ENCODE data around the gene FANCL.
A peak's percentile ranks its signal among the peaks of the same experiment; 100 is the strongest.
"Not testable (repeated sequence)": the region's sequence is repeated elsewhere in the genome, so short reads cannot be mapped to it uniquely, and the experiment has no call there.

FANCL gene

DNA sequence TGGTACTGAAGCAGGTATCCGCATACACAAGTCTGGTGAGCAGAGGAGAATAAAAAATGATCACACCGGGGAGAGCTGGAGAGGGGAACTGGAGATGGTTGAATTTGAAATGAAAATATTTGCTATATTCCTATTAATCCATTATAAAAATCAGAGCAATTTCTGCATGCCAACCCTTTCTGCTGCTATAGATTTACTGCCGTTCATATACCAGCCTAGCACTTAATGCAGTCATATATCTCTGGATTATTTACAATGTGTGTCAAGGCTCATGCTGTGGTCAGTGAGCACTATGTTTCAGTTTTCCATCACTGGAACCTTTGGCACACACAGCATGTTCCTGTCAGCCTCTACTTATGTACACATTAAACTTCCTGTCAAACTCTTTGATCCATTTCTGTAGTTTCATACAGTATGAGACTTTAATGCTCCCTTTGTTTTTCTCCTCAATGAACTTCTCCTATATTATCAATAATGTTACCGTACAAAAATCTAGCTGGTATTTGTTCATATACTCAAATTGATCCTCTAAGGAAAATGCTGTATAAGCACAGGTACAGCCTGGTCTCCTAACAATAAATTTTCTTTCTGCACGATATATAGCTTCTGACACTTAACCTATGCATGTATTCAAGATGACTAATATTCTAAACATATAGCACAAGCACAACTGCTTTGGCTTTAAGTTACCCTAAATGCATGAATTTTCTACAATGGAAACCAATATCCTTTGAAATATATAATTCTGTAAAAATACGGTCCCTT, 36.7 kb downstream of the FANCL start:
- DNase-seq, result peak in 1 of 2 experiments; percentile 12

DNA sequence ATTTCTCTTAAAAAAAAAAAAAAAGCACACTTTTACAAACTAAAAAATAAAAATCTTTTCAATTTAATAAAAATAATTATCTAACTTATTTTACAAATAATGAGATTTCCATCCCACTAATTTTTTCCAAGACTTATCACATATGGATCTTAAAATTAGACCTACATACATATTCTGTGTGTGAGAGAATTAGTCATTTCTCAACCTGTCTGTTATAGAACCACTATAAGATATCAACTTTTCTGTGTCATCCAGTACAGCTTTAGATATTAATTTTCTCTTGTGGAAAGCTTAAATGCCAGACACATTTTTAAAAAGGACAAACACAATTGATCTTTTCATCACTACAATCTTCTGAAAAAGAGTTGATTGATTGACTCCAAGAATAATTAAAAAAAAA, 38.1 kb downstream of the FANCL start:
- DNase-seq, result no peak

DNA sequence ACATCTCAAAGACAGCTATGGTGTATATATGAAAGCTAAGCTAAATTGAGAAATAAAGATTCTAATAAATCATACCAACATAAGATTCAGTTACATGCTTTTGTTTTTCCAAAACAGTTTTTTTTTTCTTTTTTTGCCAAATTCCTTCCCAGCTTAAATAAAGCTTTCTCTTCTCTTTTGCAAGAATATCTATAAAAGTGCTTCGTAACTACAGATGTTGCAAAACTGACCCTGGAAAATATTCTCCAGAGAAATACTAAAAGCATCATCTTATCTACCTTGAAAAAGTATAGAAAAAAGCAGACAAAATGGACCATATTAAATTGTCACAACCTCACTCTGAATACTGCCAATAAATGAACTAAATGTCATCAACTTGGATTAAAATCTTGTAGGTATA, 38.7 kb downstream of the FANCL start:
- DNase-seq, result no peak

DNA sequence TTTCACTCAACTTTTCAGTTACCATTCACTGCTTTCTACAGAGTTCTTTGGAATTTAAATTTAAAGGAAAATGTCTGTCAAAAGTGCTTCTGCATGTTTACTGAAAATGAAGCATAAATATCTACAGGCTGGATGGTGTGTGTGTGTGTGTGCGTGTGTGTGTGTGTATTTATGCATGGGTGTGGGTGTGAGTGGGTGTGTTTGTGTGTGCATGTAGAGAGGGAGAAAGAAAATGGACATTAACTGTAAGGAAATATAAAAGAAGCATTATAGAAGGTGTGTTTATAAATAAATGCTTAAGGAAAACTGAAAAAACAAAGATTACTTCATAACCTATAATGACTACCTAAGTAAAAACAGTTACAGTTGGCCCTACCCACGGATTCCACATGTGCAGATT, 43.2 kb downstream of the FANCL start:
- no peak for DNase-seq

DNA sequence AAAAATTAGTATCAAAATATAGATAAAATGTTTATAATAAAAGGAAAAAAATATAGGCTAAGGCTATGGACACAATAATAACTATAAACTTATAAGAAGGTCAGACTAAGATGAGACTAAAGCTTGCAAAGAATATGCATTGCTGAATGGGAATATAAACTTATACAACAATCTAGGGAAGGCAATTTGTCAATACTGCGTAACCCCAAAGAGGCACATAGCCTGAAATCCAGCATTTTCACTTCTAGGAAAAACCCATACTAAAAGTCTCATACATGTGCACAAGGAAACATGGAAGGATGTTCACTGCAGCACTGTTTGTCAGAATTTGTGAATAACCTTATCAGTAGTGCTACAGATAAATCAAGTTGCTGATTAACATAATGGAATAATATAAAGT, 45.5 kb downstream of the FANCL start:
- no peak for DNase-seq

DNA sequence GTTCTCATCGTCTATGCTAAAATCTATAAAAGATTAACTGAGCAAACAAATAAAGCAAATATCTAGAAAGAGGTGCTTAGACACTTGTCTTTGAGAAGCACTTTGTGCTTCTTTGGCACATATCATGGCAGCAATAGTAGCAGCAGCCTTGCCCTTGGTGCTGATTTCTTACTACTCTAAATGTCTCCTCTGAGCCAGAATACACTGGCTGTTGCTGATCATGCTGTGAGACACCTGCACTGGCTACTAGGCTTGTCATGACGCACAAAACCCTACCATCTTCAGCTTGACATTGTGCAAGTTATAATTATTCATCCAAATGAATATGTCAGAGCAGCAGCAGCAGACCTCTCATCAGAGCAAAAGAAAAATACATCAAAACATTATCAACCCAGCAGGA, 46.7 kb downstream of the FANCL start:
- peak; percentile 69 to 86 for DNase-seq

DNA sequence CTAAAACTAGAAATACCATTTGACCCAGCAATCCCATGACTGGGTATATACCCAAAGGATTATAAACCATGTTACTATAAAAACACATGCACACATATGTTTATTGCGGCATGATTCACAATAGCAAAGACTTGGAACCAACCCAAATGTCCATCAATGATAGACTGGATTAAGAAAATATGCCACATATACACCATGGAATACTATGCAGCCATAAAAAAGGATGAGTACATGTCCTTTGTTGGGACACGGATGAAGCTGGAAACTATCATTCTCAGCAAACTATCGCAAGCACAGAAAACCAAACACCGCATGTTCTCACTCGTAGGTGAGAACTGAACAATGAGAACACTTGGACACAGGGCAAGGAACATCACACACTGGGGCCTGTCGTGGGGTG, 54.1 kb downstream of the FANCL start:
- DNase-seq, result not testable (repeated sequence)

DNA sequence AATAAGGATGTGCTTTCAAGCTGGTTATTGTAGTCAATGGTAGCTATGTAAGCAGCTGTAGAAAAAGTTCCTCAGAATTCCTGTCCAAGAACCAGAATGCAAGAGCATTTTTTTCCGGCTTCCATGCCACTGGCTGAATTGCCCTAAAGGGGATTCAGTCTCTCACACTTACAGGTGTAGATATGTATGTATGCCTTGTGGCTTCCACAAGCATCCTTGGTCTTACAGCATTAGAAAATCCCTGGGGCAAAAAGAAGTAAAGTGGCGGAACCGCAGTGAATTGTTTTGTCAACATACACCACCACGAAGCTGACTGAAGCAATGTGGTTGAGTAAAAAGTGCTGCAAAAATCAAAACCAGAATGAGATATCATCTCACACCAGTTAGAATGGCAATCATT, 54.6 kb downstream of the FANCL start:
- DNase-seq, result no peak

DNA sequence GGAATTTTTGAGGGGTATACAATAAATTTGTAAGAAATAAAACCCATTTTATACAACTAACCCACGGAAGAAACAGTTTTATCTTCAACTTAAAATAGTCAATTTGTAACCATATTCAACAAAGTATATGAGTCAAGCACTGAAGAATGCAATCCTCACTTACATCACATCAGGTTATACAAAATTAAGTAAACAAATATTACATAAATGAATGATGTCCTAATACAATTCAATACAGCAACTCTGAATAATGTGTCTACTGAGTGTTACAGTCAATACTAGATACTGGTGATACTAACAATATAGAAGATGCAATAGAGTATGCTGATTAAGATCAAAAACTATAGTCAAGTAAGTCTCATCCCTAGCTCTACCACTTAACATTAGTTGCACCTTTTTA, 58.6 kb downstream of the FANCL start:
- DNase-seq, result no peak

DNA sequence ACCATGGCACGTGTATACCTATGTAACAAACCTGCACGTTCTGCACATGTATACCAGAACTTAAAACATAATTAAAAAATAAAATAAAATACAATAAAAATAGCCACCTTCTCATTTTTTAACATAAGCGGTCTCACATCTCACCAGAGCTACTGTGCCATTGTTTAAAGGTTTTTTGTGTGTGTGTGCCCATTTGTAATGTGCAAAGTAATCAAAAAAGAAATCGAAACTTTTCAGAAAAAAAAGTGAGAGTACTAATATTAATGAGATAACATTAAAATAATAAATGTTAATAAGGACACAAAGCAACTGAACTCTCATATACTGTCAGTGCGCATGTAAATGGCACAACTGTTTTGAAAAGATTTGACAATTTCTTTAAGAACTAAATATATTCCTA, 60.5 kb downstream of the FANCL start:
- DNase-seq, result no peak

DNA sequence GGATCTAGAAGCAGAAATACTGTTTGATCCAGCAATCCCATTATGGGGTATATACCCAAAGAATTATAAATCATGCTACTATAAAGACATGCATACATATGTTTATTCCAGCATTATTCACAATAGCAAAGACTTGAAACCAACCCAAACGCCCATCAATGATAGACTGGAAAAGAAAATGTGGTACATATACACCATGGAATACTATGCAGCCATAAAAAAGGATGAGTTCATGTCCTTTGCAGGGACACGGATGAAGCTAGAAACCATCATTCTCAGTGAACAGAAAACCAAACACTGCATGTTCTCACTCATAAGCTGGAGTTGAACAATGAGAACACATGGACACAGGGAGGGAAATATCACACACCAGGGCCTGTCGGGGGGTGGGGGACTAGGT, 61.0 kb downstream of the FANCL start:
- DNase-seq, result not testable (repeated sequence)

DNA sequence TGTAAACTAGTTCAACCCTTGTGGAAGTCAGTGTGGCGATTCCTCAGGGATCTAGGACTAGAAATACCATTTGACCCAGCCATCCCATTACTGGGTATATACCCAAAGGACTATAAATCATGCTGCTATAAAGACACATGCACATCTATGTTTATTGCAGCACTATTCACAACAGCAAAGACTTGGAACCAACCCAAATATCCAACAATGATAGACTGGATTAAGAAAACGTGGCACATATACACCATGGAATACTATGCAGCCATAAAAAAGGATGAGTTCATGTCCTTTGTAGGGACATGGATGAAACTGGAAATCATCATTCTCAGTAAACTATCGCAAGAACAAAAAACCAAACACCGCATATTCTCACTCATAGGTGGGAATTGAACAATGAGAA, 63.9 kb downstream of the FANCL start:
- DNase-seq, result not testable (repeated sequence)

DNA sequence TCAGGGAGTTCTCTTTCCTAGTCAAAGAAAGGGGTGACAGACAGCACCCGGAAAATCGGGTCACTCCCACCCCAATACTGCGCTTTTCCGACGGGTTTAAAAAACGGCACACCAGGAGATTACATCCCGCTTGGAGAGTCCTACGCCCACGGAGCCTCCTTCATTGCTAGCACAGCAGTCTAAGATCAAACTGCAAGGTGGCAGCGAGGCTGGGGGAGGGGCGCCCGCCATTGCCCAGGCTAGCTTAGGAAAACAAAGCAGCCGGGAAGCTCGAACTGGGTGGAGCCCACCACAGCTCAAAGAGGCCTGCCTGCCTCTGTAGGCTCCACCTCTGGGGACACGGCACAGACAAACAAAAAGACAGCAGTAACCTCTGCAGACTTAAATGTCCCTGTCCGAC, 69.3 kb downstream of the FANCL start:
- not testable (repeated sequence) for DNase-seq

DNA sequence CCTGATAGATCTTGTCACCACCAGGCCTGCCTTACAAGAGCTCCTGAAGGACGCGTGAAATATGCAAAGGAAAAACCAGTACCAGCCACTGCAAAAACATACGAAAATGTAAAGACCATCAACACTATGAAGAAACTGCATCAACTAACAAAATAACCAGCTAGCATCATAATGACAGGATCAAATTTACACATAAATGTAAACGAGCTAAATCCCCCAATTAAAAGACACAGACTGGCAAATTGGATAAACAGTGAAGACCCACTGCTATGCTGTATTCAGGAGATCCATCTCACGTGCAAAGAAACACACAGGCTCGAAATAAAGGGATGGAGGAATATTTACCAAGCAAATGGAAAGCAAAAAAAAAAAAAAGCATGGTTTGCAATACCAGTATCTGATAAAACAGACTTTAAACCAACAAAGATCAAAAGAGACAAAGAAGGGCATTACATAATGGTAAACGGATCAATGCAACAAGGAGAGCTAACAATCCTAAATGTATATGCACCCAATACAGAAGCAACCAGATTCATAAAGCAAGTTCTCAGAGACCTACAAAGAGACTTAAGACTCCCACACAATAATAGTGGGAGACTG, 70.7 kb downstream of the FANCL start:
- DNase-seq, result not testable (repeated sequence)

DNA sequence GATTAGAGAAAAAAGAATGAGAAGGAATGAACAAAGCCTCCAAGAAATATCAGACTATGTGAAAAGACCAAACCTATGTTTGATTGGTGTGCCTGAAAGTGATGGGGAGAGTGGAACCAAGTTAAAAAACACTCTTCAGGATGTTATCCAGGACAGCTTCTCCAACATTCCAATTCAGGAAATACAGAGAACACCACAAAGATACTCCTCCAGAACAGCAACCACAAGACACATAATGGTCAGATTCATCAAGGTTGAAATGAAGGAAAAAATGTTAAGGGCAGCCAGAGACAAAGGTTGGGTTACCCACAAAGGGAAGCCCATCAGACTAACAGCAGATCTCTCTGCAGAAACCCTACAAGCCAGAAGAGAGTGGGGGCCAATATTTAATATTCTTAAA, 71.3 kb downstream of the FANCL start:
- DNase-seq, result not testable (repeated sequence)

DNA sequence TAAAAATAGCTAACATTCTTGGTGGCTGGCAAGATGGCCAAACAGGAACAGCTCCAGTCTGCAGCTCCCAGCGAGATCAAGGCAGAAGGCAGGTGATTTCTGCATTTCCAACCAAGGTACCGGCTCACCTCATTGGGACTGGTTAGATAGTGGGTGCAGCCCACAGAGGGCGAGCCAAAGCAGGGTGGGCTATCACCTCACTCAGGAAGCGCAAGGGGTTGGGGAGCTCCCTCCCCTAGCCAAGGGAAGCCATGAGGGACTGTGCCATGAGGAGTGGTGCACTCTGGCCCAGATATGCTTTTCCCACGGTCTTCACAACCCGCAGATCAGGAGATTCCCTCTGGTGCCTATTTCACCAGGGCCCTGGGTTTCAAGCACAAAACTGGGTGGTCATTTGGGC, 73.0 kb downstream of the FANCL start:
- not testable (repeated sequence) for DNase-seq

DNA sequence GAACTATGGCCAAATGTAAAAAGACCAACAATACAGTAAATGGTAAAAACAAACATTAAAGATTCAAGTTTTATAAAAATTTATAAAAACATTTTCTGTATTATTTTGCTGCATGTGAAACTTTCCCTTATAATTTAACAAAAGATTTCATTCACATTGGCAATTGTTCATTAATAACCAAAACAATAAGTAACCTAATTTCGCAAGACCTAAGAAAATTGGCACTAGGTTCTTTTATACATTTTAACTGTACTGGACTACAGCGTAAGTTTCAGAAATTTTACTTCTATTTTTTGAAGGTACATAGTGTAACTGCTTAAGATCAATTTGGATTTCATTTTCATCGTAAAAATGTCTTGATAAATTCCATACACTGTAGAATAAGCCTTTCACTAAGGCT, 77.2 kb downstream of the FANCL start:
- DNase-seq, result no peak

DNA sequence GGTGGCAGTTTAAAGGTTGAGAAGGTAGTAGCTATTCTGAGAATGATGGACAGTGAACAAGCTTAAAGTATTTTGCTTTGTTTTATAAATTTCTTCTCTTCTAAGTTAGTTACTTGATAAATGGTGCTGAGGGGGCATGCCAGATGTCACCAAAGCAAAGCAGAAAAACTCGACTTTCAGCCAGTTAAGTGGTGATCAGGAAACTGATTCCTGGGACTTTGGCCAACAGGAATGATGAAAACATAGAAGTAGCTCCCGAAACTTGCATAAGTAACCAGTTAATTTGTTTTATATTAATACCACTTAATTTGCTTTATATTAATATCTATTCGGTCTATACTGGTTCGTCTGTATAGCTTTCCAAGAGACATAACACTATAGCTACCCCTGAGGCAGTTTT, 82.6 kb downstream of the FANCL start:
- DNase-seq, result no peak

DNA sequence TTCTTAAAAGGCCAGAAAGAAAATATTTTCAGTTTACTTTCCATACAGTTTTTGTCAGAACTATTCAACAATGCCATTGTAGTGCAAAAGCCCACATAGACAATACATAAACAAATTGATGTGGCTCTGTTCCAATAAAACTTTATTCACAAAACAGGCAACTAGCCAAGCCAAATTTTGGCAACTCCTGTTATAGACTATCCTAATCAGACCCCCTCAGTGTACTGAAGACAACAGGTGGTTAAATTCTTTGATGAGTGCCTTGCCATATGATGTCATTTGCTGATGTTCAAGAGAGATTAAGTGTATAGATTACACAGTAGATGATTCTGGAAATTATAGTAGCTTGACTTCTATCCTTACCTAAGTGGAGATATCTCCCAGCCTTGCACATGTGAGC, 83.4 kb downstream of the FANCL start:
- DNase-seq, result no peak

DNA sequence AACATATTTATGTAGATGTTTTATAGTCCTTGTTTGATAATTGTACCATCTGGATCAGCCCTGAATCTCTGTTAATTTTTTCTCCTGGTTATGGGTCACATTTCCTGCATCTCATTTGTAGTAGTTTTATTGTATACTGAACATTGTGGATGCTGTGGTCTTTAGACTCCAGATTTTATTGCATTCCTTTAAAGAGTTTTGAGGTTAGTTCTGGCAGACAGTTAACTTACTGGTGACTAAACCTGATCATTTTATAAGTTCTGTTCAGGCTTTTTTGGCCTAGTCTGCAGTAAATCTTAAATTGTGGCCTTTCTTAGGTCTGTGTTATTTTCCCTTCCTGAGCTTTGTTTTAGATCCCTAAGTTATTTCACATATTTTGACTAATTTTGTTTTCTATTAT, 84.3 kb downstream of the FANCL start:
- no peak for DNase-seq

DNA sequence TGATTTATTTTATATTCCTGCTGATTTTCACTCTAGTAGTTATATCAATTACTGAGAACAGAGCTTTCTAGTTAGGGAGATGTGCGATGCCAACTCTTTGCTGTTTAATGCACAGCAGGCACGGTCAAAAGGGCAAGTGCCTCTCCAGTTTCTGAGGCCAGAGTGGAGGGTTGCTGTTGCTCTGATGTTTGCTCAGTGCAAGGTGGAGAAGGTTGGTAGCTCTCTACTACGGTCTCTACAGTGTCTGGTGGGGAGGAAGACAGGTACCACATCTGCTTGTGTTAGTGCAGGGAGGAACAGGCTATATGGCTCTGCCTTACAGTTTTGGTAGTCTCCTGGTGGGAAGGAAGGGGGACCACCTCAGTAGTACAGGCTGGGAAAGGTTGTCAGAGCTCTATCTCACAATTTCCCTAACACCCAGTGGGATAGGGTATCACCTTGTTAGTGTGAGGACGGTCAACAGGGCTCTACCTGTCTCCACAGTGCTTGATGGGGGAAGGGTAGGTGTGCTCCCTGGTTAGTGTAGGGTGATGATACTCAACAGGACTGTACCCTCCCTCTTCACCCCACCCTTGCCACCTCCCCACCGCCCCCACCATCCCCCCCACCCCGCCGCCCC, 85.9 kb downstream of the FANCL start:
- DNase-seq, result peak; percentile 64 to 74

DNA sequence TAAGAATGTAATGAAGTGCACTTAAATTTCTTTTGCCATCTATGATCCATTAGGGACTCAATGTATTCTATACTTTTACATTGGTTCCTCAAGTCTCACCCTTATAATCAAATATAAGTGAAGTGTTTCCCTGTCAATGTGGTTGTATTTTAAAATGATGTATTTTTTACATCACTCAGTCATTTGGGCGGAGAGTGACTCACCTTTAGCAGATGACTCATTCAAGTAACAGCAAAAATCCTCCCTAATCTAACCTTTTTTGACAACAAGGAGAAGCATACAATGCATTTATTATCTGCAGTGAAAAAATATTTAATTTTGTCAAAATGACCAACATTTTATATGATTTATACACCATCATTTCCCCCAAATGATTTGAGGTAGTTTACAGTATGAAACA, 94.4 kb downstream of the FANCL start:
- DNase-seq, result no peak

DNA sequence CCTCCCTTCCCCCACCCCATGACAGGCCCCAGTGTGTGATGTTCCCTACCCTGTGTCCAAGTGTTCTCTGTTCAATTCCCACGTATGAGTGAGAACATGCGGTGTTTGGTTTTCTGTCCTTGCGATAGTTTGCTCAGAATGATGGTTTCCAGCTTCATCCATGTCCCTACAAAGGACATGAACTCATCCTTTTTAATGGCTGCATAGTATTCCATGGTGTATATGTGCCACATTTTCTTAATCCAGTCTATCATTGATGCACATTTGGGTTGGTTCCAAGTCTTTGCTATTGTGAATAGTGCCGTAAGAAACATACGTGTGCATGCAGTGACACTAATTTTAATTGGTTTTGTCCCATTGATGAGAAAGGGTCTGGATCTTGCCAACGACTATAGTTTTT, 95.4 kb downstream of the FANCL start:
- not testable (repeated sequence) for DNase-seq

DNA sequence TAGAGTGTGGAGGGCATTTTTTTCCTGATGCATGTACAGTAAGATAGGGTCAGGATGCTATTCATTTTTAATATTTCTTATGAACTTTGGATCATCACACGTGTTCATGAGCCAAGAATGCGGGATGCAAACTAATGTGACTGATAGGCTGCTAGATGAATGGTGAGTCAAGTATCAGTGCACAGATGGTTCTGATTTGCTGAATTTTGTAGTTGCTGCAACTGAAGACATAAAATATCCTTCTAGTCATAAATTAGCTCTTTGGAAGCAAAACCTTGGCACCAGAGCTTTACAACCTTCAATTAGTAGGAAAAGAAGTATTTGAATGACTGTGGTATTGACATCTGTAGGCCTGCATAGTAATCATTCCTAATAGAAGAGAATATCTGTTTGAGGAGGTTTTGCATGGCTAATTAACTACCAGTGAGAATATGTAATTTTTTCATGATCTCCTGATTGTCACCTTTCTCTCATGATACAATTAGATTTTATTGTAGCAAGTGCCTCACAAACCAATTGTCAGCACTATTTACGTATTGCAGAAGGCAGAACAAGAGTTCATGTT, 100.5 kb downstream of the FANCL start:
- DNase-seq, result no peak

All from SHP77 (cell line).